Ovary (tissue), 3 donors: ENCODE measurements around the gene SBF2.

Source experiments
- CTCF ChIP-seq, 3 donors: fragments of 450-650 bp in 2 of 3; fragments of 200-600 bp in 1 of 3; IDR thresholded peaks; one replicate each; pipeline versions ENCODE4 v1.5.1 to v1.8.0; 2016 to 2022; ENCODE audit warnings: antibody characterized with exemption in 3 of 3, mild to moderate bottlenecking in 1 of 3
- POLR2A ChIP-seq: fragments of 450-650 bp; IDR thresholded peaks from one replicate; pipeline ENCODE4 v1.6.1; 2017; ENCODE audit warnings: antibody characterized with exemption, mild to moderate bottlenecking, moderate library complexity
- donor health status: DM: no; HTN: no; CAD: no.

DNA sequence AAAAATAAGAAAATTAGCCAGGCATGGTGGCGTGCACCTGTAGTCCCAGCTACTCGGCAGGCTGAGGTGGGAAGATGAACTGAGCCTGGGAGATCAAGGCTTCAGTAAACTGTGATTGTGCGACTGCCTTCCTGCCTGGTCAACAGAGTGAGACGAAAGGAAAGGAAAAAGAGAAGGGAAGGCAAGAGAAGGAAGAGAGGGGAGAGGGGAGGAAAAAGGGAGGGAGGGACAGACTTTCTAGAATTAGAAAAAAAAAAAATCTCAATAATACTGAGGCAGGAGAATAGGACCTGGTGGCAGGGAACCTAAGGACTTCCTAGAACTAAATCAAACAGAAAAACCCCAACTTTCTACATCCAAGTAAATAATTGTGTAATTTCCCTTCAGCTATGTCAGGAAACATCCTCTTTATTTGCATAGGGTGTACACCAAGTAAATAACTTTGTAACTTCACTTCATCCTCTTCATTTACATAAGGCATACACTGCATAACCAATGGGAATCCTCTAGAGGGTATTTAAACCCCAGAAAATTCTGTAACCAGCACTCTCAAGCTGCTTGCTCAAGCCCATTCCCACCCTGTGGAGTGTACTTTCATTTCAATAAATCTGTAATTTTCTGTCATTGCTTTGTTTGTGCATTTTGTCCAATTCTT, 8.7 kb downstream of the SBF2 start:
- TF ChIP-seq CTCF (IDR thresholded peaks at IDR 0.05) (no peak), POLR2A (no peak)
